ENCODE results near the gene KCNN4.

Gene KCNN4

DNA sequence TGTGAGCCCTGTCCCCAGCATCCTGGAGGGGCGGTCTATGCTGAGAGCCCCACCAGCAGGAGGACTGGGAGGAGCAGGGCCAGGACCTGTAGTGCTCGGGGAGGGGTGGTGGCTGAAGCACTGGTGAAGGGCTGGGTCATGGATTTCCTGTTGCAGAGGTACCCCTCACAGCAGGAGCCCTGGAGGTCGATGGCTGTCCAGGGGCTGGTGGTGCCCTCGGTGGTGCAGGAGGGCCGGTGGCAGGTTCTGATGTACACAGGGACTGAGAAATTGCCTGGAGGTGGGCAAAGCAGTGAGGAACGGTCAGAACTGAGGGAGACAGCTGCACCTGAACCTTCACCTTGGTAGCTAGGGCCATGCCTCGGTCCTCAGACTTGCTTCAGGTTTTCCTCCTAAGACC, 16.8 kb upstream of the KCNN4 start:
- Histone ChIP-seq H3K4me2 (ENCODE audit: low read depth, low read length, poor library complexity, severe bottlenecking) (no peak overlapping the region), H3K79me2 (ENCODE audit: insufficient read depth, low read length) (no peaks in the 10 kb centered on the region), H3K9me2 (replicated peaks; ENCODE audit: low read depth, low read length) (no peaks in the 10 kb centered on the region), H3K27me3 (ENCODE audit: insufficient read depth, low read length, poor library complexity, severe bottlenecking) (no peaks in the 10 kb centered on the region), H3K4me1 (ENCODE audit: insufficient read depth, low read length, poor library complexity, severe bottlenecking) (no peaks in the 10 kb centered on the region), H3K4me3 (ENCODE audit: low read length, poor library complexity, severe bottlenecking) (no peak overlapping the region), H3K9ac (ENCODE audit: low read depth, low read length, poor library complexity, severe bottlenecking) (no peak overlapping the region), H3K9me3 (ENCODE audit: insufficient read depth, low read depth, low read length) (no peaks in the 10 kb centered on the region), H4K20me1 (ENCODE audit: insufficient read depth, low read length, poor library complexity, severe bottlenecking) (no peaks in the 10 kb centered on the region), H3F3A (ENCODE audit: low read depth) (no peaks in the 10 kb centered on the region), H3K36me3 (ENCODE audit: insufficient read depth, low read length) (no peaks in the 10 kb centered on the region), H2AFZ (ENCODE audit: low read length) (no peak overlapping the region)
- no peak for TF ChIP-seq EZH2phosphoT487 (IDR thresholded peaks at IDR 0.05; ENCODE audit: borderline replicate concordance)
- TF ChIP-seq, protein P1, sequence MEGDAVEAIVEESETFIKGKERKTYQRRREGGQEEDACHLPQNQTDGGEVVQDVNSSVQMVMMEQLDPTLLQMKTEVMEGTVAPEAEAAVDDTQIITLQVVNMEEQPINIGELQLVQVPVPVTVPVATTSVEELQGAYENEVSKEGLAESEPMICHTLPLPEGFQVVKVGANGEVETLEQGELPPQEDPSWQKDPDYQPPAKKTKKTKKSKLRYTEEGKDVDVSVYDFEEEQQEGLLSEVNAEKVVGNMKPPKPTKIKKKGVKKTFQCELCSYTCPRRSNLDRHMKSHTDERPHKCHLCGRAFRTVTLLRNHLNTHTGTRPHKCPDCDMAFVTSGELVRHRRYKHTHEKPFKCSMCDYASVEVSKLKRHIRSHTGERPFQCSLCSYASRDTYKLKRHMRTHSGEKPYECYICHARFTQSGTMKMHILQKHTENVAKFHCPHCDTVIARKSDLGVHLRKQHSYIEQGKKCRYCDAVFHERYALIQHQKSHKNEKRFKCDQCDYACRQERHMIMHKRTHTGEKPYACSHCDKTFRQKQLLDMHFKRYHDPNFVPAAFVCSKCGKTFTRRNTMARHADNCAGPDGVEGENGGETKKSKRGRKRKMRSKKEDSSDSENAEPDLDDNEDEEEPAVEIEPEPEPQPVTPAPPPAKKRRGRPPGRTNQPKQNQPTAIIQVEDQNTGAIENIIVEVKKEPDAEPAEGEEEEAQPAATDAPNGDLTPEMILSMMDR (conservative IDR thresholded peaks at IDR 0.05; ENCODE audit: low read length): no peak

DNA sequence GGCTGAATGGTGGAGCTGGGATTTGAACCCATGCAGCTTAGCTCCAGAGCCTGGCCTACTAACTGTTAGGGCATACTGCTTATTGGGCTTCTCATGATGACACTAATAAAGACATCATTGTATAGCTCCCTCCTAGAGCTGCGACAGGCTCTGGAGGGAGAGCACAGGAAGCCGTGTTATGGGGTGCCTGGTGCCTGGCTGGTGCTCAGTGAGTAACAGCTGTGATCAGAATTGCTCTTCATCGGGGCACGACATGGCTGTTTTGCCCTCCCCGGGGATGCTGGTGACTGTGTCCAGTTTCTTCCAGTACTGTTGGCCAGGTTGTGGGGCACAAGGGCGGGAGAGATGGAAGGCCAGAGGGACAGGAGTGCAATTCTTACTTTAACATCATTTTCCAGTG, 16.3 kb upstream of the KCNN4 start:
- no peak overlapping the region for H3K4me3 ChIP-seq (ENCODE audit: low read length, poor library complexity, severe bottlenecking)
- no peaks in the 10 kb centered on the region for H3K79me2 ChIP-seq (ENCODE audit: insufficient read depth, low read length)
- H3K36me3 ChIP-seq (ENCODE audit: insufficient read depth, low read length): no peaks in the 10 kb centered on the region
- H3K9me2 ChIP-seq (replicated peaks; ENCODE audit: low read depth, low read length): no peaks in the 10 kb centered on the region
- H3K9me3 ChIP-seq (ENCODE audit: insufficient read depth, low read depth, low read length): no peaks in the 10 kb centered on the region
- H3F3A ChIP-seq (ENCODE audit: low read depth): no peaks in the 10 kb centered on the region
- H3K4me1 ChIP-seq (ENCODE audit: insufficient read depth, low read length, poor library complexity, severe bottlenecking): no peaks in the 10 kb centered on the region
- no peaks in the 10 kb centered on the region for H3K27me3 ChIP-seq (ENCODE audit: insufficient read depth, low read length, poor library complexity, severe bottlenecking)
- H3K9ac ChIP-seq (ENCODE audit: low read depth, low read length, poor library complexity, severe bottlenecking): no peak overlapping the region
- no peak overlapping the region for H2AFZ ChIP-seq (ENCODE audit: low read length)
- H4K20me1 ChIP-seq (ENCODE audit: insufficient read depth, low read length, poor library complexity, severe bottlenecking): no peaks in the 10 kb centered on the region
- no peak overlapping the region for H3K4me2 ChIP-seq (ENCODE audit: low read depth, low read length, poor library complexity, severe bottlenecking)
- TF ChIP-seq EZH2phosphoT487 (IDR thresholded peaks at IDR 0.05; ENCODE audit: borderline replicate concordance): no peak
- TF ChIP-seq, protein P1 (conservative IDR thresholded peaks at IDR 0.05; ENCODE audit: low read length): no peak

DNA sequence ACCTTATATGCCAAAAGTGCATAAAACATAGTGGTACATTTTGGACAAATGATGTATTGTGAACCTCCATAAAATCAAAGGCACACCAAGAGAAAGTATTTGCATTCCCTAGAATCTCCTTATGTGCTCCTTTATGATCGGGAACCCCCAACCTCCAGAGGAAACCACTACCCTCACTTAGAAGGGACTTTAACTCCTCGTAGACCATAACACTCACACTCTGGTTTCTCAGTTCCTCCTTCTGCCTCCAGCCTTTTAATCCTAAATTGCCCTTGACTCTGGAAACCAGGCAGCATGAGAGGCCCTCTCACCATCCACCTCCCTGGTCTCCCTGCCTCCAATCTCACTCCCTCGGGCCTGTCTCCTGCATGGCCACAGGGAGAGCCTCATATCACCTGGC, 9.8 kb upstream of the KCNN4 start:
- Histone ChIP-seq H3K27me3 (ENCODE audit: insufficient read depth, low read length, poor library complexity, severe bottlenecking) (no peaks in the 10 kb centered on the region), H3K4me3 (ENCODE audit: low read length, poor library complexity, severe bottlenecking) (no peak overlapping the region), H4K20me1 (ENCODE audit: insufficient read depth, low read length, poor library complexity, severe bottlenecking) (no peaks in the 10 kb centered on the region), H3K79me2 (ENCODE audit: insufficient read depth, low read length) (no peaks in the 10 kb centered on the region), H3K9me2 (replicated peaks; ENCODE audit: low read depth, low read length) (no peaks in the 10 kb centered on the region), H2AFZ (ENCODE audit: low read length) (no peak overlapping the region), H3F3A (ENCODE audit: low read depth) (no peaks in the 10 kb centered on the region), H3K4me2 (ENCODE audit: low read depth, low read length, poor library complexity, severe bottlenecking) (no peak overlapping the region), H3K9me3 (ENCODE audit: insufficient read depth, low read depth, low read length) (no peaks in the 10 kb centered on the region), H3K36me3 (ENCODE audit: insufficient read depth, low read length) (no peaks in the 10 kb centered on the region), H3K4me1 (ENCODE audit: insufficient read depth, low read length, poor library complexity, severe bottlenecking) (no peaks in the 10 kb centered on the region), H3K9ac (ENCODE audit: low read depth, low read length, poor library complexity, severe bottlenecking) (no peak overlapping the region)
- no peak for TF ChIP-seq EZH2phosphoT487 (IDR thresholded peaks at IDR 0.05; ENCODE audit: borderline replicate concordance)
- TF ChIP-seq, protein P1 (conservative IDR thresholded peaks at IDR 0.05; ENCODE audit: low read length): no peak

All from Loucy (cell line).